ENCODE results near the gene CD68. TPM values are rescaled to one million over a fixed set of nuclear protein-coding genes. Genes with fewer than 3 reads are reported as not detected.
A peak's percentile ranks its signal among the peaks of the same experiment; 100 is the strongest.

The CD68 gene
- total and polyA plus RNA-seq, 8 donors: 1.8 to 60.0 (median 7.6) TPM

GRCh38 chr17:7574176-7574953 is 5.1 kb upstream of the CD68 start:
- peaks cover 23 to 54% (median 50%) of the 10 kb centered on the region in 3 donors for H3K36me3 ChIP-seq
- peak overlapping the region; percentile 82 to 95 (median 92) for H3K27ac ChIP-seq
- H3K27me3 ChIP-seq: no peaks in the 10 kb centered on the region
- WGBS, 2 donors: 20 to 24% methylated on average over 15 of the region's 15 CpGs
- intact Hi-C loops (cut with DNase I): no loop called here
- no peaks in the 10 kb centered on the region for H3K9me3 ChIP-seq
- peak overlapping the region; percentile 84 to 99 (median 93) for H3K4me3 ChIP-seq
- no peak for FAIRE-seq
- no peak for DNase-seq
- TF ChIP-seq, protein P1, sequence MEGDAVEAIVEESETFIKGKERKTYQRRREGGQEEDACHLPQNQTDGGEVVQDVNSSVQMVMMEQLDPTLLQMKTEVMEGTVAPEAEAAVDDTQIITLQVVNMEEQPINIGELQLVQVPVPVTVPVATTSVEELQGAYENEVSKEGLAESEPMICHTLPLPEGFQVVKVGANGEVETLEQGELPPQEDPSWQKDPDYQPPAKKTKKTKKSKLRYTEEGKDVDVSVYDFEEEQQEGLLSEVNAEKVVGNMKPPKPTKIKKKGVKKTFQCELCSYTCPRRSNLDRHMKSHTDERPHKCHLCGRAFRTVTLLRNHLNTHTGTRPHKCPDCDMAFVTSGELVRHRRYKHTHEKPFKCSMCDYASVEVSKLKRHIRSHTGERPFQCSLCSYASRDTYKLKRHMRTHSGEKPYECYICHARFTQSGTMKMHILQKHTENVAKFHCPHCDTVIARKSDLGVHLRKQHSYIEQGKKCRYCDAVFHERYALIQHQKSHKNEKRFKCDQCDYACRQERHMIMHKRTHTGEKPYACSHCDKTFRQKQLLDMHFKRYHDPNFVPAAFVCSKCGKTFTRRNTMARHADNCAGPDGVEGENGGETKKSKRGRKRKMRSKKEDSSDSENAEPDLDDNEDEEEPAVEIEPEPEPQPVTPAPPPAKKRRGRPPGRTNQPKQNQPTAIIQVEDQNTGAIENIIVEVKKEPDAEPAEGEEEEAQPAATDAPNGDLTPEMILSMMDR (IDR thresholded peaks at IDR 0.05): no peak
- ATAC-seq: no peak
- peaks cover 7 to 30% (median 10%) of the 10 kb centered on the region in 3 donors for H3K4me1 ChIP-seq

DNA sequence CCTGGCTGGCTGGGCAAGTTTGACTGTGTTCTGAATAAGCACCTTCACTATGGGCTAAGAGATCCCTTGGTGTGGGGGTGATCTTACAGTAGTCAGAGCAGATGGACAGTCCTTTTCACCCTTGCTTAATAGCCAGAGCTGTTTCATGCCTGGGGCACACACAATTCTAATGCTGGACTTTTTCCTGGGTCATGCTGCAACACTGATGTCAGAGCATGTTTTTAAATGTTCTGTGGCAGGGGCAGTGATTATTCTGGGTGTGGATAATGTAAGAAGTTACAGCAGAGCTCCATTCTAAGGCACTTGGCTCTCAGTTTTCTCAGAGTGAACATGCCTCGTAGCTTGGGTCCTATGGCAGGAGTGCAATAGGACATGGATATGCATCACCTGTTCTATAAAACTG is 4.0 kb upstream of the CD68 start:
- H3K4me3 ChIP-seq: peak overlapping the region in 1 of 4 donors; percentile 88
- no peak for ATAC-seq
- TF ChIP-seq, protein P1 (IDR thresholded peaks at IDR 0.05): no peak
- no peaks in the 10 kb centered on the region for H3K9me3 ChIP-seq
- intact Hi-C loops (cut with DNase I): no loop called here
- no peak overlapping the region for H3K27ac ChIP-seq
- H3K36me3 ChIP-seq: peaks cover 23 to 48% (median 46%) of the 10 kb centered on the region in 3 donors
- no peak for DNase-seq
- peaks cover 7 to 36% (median 10%) of the 10 kb centered on the region in 3 donors for H3K4me1 ChIP-seq
- FAIRE-seq: no peak
- 63 to 91% methylated on average over 1 of the region's 1 CpG for WGBS, 2 donors
- H3K27me3 ChIP-seq: no peaks in the 10 kb centered on the region

- intact Hi-C loops (cut with DNase I): no loop called here
- Histone ChIP-seq H3K36me3 (peaks cover 23 to 43% (median 41%) of the 10 kb centered on the region in 3 donors), H3K4me1 (peaks cover 7 to 36% (median 10%) of the 10 kb centered on the region in 3 donors), H3K9me3 (no peaks in the 10 kb centered on the region), H3K27me3 (no peaks in the 10 kb centered on the region), H3K27ac (no peak overlapping the region), H3K4me3 (peak overlapping the region in 1 of 4 donors; percentile 88)
- no peak for DNase-seq
- 74 to 75% methylated on average over 7 of the region's 7 CpGs for WGBS, 2 donors
- ATAC-seq: no peak
- TF ChIP-seq, protein P1 (IDR thresholded peaks at IDR 0.05): no peak
- no peak for FAIRE-seq
Measured at GRCh38 chr17:7575959-7576358, 3.5 kb upstream of the CD68 start.

DNA sequence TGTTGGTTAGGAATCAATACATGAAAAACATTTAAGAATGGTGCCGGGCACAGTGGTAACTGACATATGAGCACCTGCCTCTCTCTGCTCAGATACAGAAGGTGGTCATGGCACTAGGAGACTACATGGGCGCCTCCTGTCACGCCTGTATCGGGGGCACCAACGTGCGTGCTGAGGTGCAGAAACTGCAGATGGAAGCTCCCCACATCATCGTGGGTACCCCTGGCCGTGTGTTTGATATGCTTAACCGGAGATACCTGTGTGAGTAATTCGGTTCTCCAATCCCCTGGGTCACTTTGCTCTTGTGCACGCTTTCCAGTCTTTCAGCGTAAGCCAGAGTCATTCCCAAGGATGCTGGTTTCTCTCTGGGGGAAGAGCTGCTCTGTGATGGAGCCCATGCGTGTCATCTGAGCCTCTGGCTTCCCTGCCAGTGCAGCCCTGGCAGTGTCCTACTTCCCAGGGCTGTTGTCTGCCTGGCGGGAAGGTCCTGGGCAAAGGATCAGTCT is 3.0 kb upstream of the CD68 start:
- peaks cover 7 to 36% (median 10%) of the 10 kb centered on the region in 3 donors for H3K4me1 ChIP-seq
- FAIRE-seq: no peak
- no peaks in the 10 kb centered on the region for H3K9me3 ChIP-seq
- WGBS, 2 donors: 77 to 80% methylated on average over 14 of the region's 14 CpGs
- H3K27ac ChIP-seq: no peak overlapping the region
- TF ChIP-seq, protein P1 (IDR thresholded peaks at IDR 0.05): no peak
- H3K27me3 ChIP-seq: no peaks in the 10 kb centered on the region
- DNase-seq: peak in 1 of 6 donors; percentile 18
- intact Hi-C loops (cut with DNase I): no loop called here
- H3K4me3 ChIP-seq: no peak overlapping the region
- no peak for ATAC-seq
- peaks cover 23 to 41% (median 41%) of the 10 kb centered on the region in 3 donors for H3K36me3 ChIP-seq
